GM19239 (cell line): ENCODE data around the gene ENPP7.

Experiments
- DNase-seq: peaks from one replicate; pipeline ENCODE4 v3.0.0; 2011; ENCODE audit warnings: low spot score; ENCODE audit not compliant: insufficient read length
- FAIRE-seq: peaks from 2 replicates; lab custom pipeline; 2011; peaks lifted over from hg19 to GRCh38; lab: Jason Lieb, UNC

Gene ENPP7

DNA sequence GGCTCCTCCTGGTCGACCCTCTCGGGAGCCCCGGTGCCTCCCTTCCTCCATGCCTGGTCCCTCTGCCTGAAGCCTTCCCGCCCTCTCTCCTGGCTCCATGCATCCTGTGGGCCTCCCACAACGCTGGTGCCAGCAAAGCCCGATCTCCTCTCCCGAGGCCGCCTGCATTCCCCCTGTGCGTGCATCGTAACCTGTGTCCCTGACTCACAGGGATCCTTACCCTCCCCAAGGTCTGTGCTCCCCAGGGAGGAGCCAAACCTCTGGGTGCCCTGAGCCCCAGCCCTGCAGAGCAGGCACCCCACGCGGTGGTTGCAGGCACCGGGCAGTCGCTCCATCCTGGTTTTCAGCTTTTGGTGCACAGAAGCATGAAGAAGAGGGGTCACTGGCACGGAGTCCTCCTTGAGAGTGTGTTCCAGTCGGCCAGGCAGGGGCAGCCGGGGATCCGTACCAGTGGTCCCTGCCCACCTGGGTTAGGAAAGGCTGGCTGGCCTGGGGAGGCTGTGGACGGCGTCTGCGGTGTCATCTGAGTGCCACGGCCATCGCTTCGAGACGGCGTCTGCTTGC is 1.8 kb upstream of the ENPP7 start:
- FAIRE-seq, result no peak
- DNase-seq, result no peak

DNA sequence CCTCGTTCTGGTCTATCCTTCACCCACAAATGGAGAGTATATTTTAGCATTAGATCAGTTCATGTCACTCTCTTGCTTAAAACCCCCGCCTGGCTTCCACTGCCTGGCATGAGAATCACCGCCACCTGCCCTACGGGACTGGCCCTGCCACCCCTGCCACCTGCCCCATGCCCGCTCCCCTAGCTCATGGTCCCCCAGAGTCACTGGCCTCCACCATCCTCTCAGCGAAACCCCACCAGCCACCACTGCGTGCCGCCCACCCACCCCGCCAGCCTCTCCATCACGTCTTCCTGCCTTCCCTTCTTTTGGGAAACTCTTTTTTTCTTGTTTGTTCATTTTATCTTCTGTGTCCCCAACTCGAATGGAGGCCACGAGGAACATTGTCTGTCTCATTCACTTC is 982 bp upstream of the ENPP7 start:
- DNase-seq, result no peak
- no peak for FAIRE-seq

DNA sequence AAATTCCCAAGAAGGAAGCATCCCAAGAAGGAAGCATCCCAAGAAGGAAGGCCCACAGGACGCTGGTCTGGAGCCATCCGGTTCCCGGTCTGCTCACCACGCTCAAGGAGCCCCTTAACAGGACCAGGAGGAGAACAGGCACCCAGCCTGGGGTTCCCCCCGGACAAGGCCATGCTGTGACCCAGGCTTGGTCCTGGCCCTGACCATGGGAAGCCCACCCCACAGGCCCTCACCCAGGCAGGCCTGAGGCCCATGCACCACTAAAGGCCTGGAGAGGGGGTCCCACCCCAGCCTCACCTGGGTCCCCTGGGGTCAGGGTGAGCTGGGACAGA is 340 bp upstream of the ENPP7 start:
- no peak for FAIRE-seq
- DNase-seq, result no peak

DNA sequence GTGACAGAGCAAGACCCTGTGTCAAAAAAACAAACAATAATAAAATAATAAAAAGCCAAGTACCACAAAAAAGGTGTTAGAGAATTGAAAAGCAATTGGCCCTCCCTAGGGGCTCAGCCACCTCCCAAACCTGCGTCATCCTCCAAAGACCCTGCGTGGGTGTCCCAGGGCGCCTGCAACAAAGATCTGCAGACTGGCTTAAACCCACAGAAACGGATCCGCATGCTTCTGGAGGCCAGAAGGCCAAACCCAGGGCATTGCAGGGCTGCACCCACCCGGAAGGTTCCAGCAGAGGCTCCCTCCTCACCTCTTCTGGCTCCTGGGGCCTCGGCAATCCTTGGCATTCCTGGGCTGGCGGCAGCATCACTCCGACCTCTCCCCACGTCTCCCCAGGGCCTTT is 1.5 kb downstream of the ENPP7 start:
- no peak for DNase-seq
- FAIRE-seq, result no peak

DNA sequence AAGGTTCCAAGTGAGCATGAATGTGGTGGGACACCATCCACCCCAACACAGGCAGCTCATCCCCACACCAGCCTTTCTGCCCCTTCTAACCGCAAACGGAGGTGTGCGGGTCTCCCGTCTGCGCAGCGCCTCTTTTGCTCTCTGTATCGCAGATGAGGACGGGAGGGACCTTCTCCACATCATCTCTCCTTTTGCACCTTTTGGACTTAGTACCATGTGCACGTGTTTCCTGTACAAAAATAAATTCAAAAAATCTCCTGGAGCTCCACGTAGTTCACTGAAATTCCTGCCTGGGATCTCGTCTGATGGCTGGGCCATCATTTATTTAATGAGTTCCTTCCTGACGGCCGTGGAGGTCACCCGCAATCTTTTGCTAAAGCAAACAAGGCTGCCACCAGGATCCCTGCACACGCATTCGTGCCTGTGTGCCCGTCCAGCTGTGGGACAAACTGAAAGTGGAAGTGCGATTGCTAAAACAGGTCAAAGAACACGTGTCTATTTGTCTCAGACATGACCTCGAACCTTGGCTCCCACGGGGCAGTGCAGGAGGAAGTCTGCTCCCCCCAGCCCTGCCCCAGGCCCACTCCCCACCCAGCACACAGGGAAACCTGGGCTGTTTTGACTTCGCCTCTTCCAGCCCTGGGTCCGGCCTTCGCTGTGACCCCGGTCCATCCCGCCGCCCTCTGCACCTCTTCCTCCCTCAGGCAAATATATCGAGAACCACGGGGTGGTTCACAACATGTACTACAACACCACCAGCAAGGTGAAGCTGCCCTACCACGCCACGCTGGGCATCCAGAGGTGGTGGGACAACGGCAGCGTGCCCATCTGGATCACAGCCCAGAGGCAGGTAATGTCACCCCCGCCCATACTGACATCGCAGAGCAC is 2.3 kb downstream of the ENPP7 start:
- peak; percentile 52 for DNase-seq
- no peak for FAIRE-seq

DNA sequence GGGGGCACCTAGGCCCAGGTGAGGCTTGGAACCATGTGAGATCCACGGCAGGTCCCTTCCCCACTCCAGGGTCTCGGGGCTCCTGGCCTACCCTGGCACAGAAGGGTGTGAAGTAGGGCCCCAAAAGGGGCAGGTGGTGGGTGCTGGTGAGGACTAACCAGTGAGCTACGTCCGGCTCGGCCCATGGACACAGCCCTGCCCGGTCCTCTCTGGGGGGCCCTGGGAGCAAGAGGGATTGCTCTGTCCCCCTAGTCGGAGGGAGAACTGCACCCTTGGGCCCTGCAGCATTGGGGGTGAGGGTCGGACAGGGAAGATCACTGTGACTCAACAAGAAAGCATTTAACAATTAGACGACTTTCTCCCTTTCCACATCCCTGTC is 2.9 kb downstream of the ENPP7 start:
- no peak for FAIRE-seq
- no peak for DNase-seq

DNA sequence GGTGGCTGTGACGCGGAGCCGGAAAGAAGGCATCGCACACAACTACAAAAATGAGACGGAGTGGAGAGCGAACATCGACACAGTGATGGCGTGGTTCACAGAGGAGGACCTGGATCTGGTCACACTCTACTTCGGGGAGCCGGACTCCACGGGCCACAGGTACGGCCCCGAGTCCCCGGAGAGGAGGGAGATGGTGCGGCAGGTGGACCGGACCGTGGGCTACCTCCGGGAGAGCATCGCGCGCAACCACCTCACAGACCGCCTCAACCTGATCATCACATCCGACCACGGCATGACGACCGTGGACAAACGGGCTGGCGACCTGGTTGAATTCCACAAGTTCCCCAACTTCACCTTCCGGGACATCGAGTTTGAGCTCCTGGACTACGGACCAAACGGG is 4.4 kb downstream of the ENPP7 start:
- DNase-seq, result no peak

DNA sequence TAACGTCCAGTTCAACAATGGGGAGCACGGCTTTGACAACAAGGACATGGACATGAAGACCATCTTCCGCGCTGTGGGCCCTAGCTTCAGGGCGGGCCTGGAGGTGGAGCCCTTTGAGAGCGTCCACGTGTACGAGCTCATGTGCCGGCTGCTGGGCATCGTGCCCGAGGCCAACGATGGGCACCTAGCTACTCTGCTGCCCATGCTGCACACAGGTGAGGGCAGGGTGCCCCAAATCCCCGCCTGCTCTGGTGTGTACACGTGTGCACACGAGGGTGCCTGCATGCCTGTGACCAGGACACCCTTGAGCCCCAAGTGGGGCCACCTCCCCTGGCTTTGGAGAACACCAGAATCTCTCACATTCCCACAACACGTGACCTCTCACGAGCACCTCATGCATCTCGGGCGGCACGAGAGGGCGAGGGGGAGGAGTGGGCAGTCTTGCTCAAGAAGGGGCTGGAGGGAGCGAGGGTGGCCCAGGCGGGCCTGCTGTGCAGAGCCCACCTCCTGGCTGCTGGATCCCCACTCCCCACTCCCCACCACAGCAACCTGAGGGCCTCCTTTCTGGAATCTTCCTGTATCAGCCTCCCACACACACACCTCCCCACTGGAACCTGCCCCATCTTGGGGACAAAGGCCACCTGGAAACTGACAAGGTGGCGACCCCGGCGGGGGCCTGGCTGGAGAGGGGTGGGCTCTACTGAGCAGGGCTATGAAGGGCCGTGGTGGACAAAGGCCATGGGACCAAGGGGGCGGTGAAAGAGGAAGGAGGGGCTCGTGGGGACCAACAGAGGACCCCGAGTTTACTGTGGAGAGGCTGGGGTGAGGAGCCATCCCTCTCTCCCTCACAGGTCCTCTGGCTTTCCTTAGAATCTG is 6.5 kb downstream of the ENPP7 start:
- FAIRE-seq (no peak), DNase-seq (no peak)

More for the DNA sequence above, 4.4 kb downstream of the ENPP7 start:
- no peak for FAIRE-seq

DNA sequence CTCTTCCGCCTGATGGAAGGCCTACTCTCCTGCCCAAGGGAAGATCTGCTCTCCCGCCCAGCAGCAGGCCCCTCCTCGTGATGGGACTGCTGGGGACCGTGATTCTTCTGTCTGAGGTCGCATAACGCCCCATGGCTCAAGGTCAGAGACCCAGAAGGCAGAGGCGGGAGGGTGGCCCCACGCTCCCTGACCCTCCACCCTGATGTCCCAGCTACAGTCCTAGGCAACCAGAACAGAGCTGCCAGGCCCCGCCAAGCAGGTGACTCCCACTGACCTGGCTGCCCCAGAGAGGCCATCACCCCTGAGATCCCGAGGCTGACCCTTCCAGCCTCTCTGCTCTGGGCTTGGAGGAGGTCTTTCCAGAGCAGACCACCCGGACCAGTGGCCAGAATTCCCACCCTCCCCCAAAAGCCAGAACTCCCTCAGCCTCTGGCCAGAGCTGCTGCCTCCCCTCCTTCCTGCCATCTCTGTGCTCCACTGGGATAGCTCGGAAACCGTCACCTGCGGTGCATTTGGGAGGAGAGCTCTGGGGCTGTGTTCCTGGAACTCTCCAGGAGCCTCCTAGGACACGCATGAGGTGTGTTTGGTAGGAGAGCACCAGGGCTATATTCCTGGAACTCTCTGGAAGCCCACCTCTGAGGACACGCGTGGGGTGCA is 7.3 kb downstream of the ENPP7 start:
- FAIRE-seq (no peak), DNase-seq (no peak)

DNA sequence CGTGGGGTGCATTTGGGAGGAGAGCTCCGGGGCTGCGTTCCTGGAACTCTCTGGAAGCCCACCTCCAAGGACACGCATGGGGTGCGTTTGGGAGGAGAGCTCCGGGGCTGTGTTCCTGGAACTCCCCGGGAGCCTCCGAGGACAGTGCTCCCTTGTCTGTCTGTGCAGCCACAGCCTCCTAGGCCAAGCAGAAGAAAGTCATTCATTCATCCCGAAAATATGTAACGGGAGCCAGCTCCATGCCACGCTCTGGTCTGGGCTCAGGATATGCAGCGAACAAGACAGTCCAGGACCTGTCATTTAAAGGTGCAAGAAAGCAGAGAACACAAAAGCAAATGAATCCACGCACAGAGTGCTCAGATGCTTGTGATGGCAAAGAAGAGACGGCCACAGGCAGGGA is 7.9 kb downstream of the ENPP7 start:
- no peak for DNase-seq
- no peak for FAIRE-seq

DNA sequence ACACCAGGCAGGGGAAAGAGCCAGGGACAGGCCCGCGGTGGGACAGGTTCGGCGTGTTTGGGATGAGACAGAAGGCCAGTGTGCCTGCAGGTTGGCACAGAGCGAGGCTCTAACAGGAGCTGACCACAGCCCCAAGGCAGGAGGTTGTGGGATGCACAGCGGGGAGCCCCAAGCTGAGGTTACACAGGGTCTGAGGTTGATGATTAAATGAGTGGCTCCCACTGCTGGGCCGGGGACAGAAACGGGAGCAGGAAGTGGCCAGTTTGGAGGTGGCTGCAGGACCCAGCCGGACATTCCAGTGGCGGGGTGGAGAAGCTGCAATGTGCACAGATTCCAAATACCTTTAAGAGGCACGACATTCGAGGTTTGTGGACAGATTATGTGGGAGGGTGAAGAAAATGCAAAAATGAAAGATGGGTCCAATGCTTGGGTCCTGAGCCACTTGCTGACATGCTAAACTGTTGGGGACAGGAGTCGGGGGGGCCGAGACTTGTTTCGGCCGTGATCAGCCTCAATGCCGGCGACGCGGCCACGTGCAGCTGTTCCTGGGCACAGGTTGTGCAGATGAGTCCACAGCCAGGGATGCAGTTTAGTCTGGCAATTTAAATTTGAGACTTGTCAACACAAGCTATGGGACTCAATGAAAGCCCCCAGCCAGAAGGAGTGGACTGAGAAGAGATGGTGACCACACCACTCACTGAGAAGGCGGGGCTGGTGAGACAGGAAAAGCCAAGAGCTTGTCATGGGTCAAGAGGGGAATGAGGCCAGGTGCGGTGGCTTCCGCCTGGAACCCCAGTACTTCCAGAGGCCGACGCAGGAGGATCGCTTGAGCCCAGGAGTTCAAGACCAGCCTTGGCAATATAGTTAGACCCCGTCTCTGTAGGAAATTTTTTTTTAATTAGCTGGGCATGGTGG is 8.7 kb downstream of the ENPP7 start:
- FAIRE-seq, result no peak
- DNase-seq, result no peak

DNA sequence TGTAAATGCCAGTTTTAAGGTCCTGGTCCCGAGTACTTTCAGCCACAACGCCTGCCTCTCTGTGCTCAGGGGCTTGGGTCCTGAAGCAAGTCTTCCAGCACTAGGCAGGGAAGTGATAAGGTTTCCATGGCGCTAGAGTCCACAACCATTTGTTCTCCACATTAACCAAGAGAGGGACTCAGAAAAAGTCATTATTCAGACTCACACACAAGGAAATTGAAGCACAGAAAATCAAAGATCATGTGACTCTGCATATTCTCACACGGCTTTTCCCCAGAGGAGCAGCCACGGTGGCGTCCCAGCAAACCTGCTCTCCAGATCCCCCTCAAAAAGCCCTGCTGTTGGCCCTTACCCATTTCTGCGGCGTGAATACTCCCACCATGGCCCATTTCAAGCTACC is 9.7 kb downstream of the ENPP7 start:
- FAIRE-seq (no peak), DNase-seq (no peak)

DNA sequence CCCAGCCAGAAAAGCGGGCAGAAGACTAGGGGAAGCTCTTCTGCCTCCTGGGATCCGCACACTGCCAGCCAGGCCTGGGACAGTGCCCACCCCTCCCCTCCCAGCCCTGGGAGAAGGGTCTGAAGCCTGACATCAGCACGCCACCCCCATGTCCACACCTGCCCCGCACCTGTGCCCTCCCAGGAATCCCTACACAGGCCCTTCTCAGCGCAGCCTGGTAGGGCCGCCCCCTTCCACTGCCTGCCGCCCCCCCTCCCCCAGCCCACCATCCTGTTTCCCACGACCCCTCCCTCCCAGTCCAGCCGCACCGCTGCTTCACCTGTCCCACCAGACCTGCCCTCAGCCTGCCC is 10.6 kb downstream of the ENPP7 start:
- no peak for DNase-seq
- no peak for FAIRE-seq

DNA sequence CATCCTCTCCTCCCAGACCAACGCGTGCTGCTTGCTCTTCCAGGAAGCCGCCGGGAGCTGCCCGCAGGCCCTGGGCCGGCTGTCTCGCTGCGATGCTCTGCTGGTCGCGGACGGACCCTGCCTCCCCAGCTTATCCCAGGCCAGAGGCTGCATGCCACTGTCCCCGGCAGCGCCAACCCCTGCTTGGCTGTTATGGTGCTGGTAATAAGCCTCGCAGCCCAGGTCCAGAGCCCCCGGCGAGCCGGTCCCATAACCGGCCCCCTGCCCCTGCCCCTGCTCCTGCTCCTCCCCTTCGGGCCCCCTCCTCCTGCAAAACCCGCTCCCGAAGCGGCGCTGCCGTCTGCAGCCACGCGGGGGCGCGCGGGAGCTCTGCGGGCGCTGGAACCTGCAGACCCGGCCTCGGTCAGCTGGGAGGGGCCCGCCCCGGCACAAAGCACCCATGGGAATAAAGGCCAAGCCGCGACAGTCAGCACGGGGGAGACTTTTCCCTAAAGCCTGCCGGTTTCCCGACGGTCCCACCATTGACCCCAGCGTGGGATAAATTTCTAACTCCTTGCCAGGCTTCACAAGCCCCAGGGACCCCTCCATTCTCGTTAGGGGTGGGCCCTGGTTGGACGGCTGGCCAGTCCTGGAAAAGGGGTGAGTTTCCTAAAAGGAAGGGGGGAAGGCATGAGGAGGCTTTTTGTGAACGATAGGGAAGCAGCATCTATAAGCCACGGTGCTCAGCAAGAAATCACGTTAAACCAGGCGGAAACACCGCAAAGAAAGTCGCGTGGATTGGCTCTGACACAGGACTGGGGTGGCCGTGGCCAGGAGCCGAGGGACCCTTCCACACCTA is 11.2 kb downstream of the ENPP7 start:
- FAIRE-seq, result no peak
- DNase-seq, result peak; percentile 80

DNA sequence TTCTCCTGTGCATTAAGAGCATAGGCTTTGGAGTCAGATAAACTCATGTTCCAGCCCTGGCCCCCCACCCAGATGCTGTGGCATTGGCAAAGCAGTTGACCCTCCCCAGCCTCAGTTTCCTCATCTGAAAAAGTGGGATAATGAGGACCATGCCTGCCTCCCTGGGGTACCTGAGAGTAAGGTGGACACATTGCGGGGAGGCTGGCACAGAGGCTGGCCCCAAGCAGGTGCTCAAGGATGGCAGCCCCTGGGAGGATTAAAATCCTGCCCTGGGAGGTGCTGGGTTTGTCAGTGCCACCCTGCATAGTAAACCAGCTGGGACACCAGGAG is 11.8 kb downstream of the ENPP7 start:
- DNase-seq (no peak), FAIRE-seq (no peak)

DNA sequence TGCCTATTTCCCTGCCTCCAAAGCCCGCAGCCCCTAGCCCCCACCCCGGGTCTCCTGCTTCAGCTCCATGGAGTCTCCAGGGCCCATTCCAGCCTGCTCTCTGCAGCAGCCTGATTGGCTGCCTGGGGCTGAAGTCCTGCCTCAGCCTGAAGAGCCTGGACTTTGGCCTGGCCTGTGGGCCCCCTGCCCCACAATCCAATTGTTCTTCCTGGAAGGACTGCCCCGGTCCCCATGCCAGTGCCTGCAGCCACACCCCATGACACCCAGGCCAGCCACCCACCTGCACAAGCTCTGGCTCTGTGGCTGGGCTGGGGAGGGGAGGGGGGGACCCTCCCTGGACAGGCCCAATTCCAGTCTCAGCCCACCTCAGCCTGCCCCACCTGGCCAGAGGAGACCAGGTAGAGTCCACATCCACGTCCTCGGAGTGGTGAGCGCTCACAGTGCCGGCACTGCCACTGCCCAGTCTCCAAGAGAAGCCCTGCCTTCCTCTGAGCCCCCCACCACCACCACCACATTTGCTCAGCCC is 12.3 kb downstream of the ENPP7 start:
- DNase-seq (no peak), FAIRE-seq (no peak)

DNA sequence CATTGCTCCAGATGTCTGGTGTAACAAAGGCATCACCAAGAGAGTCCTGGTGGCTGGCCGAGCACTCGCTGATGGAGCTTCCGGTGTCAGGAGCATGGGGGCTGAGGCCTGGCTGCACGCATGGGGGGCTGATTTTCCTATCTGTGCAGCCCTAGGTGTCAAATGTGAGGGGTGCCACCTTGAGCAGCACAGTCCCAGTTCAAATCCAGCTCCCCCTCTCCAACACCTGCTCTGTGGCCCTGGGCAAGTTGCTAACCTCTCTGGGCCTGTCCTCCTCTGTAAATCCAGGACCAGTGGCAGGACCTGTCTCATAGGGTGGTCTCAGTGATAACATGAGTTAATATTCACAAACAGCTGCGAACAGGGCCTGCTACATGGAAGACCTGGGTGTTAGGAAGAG is 12.9 kb downstream of the ENPP7 start:
- FAIRE-seq, result no peak

DNA sequence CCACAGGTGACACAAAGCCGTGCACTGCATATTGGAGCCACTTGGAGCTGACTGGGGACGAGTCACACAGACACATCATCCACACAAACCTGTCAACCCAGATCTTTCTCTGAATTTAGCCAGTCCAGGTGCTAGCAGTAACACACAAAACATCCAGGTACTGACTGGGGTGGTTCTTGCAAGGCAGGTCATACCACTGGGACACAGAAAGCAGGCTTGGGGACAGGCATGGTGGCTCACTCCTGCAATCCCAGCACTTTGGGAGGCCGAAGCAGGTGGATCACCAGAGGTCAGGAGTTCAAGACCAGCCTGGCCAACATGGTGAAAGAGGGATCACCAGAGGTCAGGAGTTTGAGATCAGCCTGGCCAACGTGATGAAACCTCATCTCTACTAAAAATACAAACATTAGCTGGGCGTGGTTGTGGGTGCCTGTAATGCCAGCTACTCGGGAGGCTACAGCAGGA is 14.9 kb downstream of the ENPP7 start:
- DNase-seq (no peak), FAIRE-seq (no peak)

More for the DNA sequence above, 12.9 kb downstream of the ENPP7 start:
- no peak for DNase-seq
